Glutamatergic neuron (in vitro differentiated cells): ENCODE data around the gene OGFOD2. TPM values are rescaled to one million over a fixed set of nuclear protein-coding genes. Genes with fewer than 3 reads are reported as not detected.

Source experiments
- DNase-seq: peaks from one replicate; pipeline ENCODE4 v3.0.0; 2022
- H3K27ac Mint-ChIP-seq: one replicate; pipeline ENCODE4 v1.8.0; 2020; ENCODE audit warnings: mild to moderate bottlenecking, mixed read lengths, inconsistent platforms; ENCODE audit not compliant: unreplicated experiment
- H3K27me3 Mint-ChIP-seq: one replicate; pipeline ENCODE4 v1.8.0; 2020; ENCODE audit warnings: mild to moderate bottlenecking, moderate library complexity, mixed read lengths, inconsistent platforms; ENCODE audit not compliant: unreplicated experiment
- H3K36me3 Mint-ChIP-seq: one replicate; pipeline ENCODE4 v1.8.0; 2020; ENCODE audit warnings: mild to moderate bottlenecking, mixed read lengths, inconsistent platforms; ENCODE audit not compliant: unreplicated experiment
- H3K4me1 Mint-ChIP-seq: one replicate; pipeline ENCODE4 v1.8.0; 2020; ENCODE audit warnings: mild to moderate bottlenecking, low read depth, mixed read lengths, inconsistent platforms; ENCODE audit not compliant: unreplicated experiment
- H3K4me3 Mint-ChIP-seq: one replicate; pipeline ENCODE4 v1.8.0; 2020; ENCODE audit warnings: mild to moderate bottlenecking, mixed read lengths, inconsistent platforms; ENCODE audit not compliant: unreplicated experiment
- H3K9me3 Mint-ChIP-seq: one replicate; pipeline ENCODE4 v1.8.0; 2020; ENCODE audit warnings: mild to moderate bottlenecking, moderate library complexity, mixed read lengths, inconsistent platforms; ENCODE audit not compliant: unreplicated experiment
- CTCF ChIP-seq: fragments of 200-600 bp; sonication (generic); IDR thresholded peaks from one replicate; pipeline ENCODE4 v1.5.0; 2021; ENCODE audit not compliant: partially characterized antibody, unreplicated experiment
- total RNA-seq: library from RNA; stranded (reverse); fragmentation: NEBNext Ultra II Directional; extraction: Animal tissue kit (Norgen Biotek cat#: 25700); gene quantifications from one replicate; pipeline ENCODE4 v1.2.1, GENCODE V29; 2021; ENCODE audit not compliant: unreplicated experiment

OGFOD2 gene
- total RNA-seq, 1 donor from 2014 or later: 15.3 TPM

- TF ChIP-seq CTCF: no peak
- peaks cover 7% of the 10 kb centered on the region for H3K4me1 Mint-ChIP-seq
- H3K4me3 Mint-ChIP-seq: no peak overlapping the region
- H3K9me3 Mint-ChIP-seq: peaks cover 6% of the 10 kb centered on the region
- H3K27me3 Mint-ChIP-seq: peaks cover 3% of the 10 kb centered on the region
- no peaks in the 10 kb centered on the region for H3K36me3 Mint-ChIP-seq
- H3K27ac Mint-ChIP-seq: no peak overlapping the region
- no peak for DNase-seq
Observed at GRCh38 chr12:122986258-122986871, 11.3 kb downstream of the OGFOD2 start.

- Mint-ChIP-seq H3K4me1 (peaks cover 4% of the 10 kb centered on the region), H3K27me3 (peaks cover 3% of the 10 kb centered on the region), H3K4me3 (no peak overlapping the region), H3K36me3 (no peaks in the 10 kb centered on the region), H3K9me3 (peaks cover 6% of the 10 kb centered on the region), H3K27ac (no peak overlapping the region)
- no peak for TF ChIP-seq CTCF
- no peak for DNase-seq
Observed at GRCh38 chr12:122987086-122987951, 12.3 kb downstream of the OGFOD2 start.

- DNase-seq: no peak
- Mint-ChIP-seq H3K4me1 (peaks cover 4% of the 10 kb centered on the region), H3K27me3 (peaks cover 3% of the 10 kb centered on the region)
Observed at GRCh38 chr12:122988036-122988435, 13.0 kb downstream of the OGFOD2 start.

GRCh38 chr12:122988612-122989212, 13.7 kb downstream of the OGFOD2 start:
- Mint-ChIP-seq H3K4me1 (no peaks in the 10 kb centered on the region), H3K27me3 (peaks cover 3% of the 10 kb centered on the region), H3K9me3 (peaks cover 3% of the 10 kb centered on the region), H3K4me3 (no peak overlapping the region), H3K36me3 (no peaks in the 10 kb centered on the region), H3K27ac (no peak overlapping the region)
- no peak for TF ChIP-seq CTCF
- no peak for DNase-seq

More at GRCh38 chr12:122988036-122988435, 13.0 kb downstream of the OGFOD2 start:
- no peak overlapping the region for H3K27ac Mint-ChIP-seq
- H3K4me3 Mint-ChIP-seq: no peak overlapping the region
- no peak for TF ChIP-seq CTCF
- H3K9me3 Mint-ChIP-seq: peaks cover 6% of the 10 kb centered on the region
- H3K36me3 Mint-ChIP-seq: no peaks in the 10 kb centered on the region
